ENCODE data around the gene NOVA1.

DNA sequence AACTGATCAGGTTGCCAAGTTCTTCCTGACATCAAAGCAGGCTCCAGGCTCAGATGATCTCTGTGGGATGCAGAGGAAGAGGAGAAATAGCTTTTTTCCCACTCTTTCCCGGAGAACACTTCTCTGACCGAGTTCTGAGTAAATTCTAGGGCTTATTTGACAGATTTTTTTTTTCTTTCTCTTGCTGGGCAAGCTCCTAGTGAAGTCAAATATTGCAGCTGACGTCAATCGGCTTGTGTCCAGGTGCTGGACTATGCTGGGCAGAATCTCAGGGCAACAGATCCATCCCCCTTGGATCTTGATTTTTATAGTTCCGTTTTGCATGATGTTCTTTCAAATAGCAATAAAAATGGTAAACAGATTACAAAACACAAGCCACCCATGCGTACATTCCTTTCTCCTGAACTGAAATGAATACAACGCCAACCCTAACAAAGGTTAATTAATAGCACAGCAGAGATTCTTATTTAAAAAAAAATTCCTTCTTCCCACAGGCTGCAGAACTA lies 182.2 kb downstream of the NOVA1 start:
- TF ChIP-seq, protein P1, sequence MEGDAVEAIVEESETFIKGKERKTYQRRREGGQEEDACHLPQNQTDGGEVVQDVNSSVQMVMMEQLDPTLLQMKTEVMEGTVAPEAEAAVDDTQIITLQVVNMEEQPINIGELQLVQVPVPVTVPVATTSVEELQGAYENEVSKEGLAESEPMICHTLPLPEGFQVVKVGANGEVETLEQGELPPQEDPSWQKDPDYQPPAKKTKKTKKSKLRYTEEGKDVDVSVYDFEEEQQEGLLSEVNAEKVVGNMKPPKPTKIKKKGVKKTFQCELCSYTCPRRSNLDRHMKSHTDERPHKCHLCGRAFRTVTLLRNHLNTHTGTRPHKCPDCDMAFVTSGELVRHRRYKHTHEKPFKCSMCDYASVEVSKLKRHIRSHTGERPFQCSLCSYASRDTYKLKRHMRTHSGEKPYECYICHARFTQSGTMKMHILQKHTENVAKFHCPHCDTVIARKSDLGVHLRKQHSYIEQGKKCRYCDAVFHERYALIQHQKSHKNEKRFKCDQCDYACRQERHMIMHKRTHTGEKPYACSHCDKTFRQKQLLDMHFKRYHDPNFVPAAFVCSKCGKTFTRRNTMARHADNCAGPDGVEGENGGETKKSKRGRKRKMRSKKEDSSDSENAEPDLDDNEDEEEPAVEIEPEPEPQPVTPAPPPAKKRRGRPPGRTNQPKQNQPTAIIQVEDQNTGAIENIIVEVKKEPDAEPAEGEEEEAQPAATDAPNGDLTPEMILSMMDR (IDR thresholded peaks at IDR 0.05): no peak
- TF ChIP-seq POLR2A (IDR thresholded peaks at IDR 0.05): no peak

Measured in esophagus squamous epithelium (tissue), 4 donors.